H1 (cell line): ENCODE results near the gene AAGAB. TPM values are rescaled to one million over a fixed set of nuclear protein-coding genes. Genes with fewer than 3 reads are reported as not detected.

Source experiments
- ASH2L ChIP-seq: fragments of 200-600, 300-600 bp; sonication (generic); IDR thresholded peaks from one replicate; pipeline ENCODE4 v1.7.1; 2017; ENCODE audit warnings: low read length
- ATF2 ChIP-seq: IDR thresholded peaks from 2 replicates; pipeline ENCODE4 v1.6.1; 2012; ENCODE audit warnings: low read length, inconsistent platforms
- BCL11A ChIP-seq, 2 experiments: IDR thresholded peaks; one replicate each; pipeline ENCODE4 v1.6.1; 2011; ENCODE audit warnings: low read depth in 2 of 2, low read length in 2 of 2, mild to moderate bottlenecking in 2 of 2
- TBP ChIP-seq: IDR thresholded peaks from 2 replicates; pipeline ENCODE4 v1.6.1; 2011; ENCODE audit warnings: low read depth, low read length, improper control_type of control experiment
- TCF12 ChIP-seq: IDR thresholded peaks from 2 replicates; pipeline ENCODE4 v1.6.1; 2011; ENCODE audit warnings: low read depth, mild to moderate bottlenecking, low read length
- polyA plus RNA-seq, 7 experiments: library from polyadenylated mRNA; depleted of rRNA in 3 of 7; stranded (reverse) in 5 of 7; unstranded in 2 of 7; fragments of >200 nt in 5 of 7; fragments of 200-250 nt in 2 of 7; gene quantifications; 1 replicate in 5 of 7; 2 replicates in 1 of 7; 4 replicates in 1 of 7; pipeline versions ENCODE4 v1.2.1 to v1.2.3, GENCODE V29; 2011 to 2013; ENCODE audit warnings: missing spikeins in 2 of 7, mixed read lengths in 2 of 7
- total RNA-seq: library from RNA; stranded (reverse); fragmentation: NEBNext Ultra II Directional; extraction: Animal tissue kit (Norgen Biotek cat#: 25700); gene quantifications from 2 replicates; pipeline ENCODE4 v1.2.1, GENCODE V29; 2021

The AAGAB gene
- total and polyA plus RNA-seq, 2 of the 8 experiments (the other 6 are each of a cell fraction or from before 2014, with no cell fraction given) = 20.1 to 45.9 TPM

- TF ChIP-seq TCF12 (no peak), ATF2 (no peak), ASH2L (no peak), BCL11A (IDR thresholded peaks at IDR 0.05; ENCODE audit: low read depth in 2 of 2, low read length in 2 of 2) (no peak), TBP (no peak)
These were observed 74.4 kb downstream of the AAGAB start (continued) for GRCh38 chr15:67180035-67180434.
